Kidney (tissue), 14 donors: ENCODE data around the gene GPR68. TPM values are rescaled to one million over a fixed set of nuclear protein-coding genes. Genes with fewer than 3 reads are reported as not detected.
A peak's percentile ranks its signal among the peaks of the same experiment; 100 is the strongest.

ENCODE experiments used
- DNase-seq, 5 donors: peaks; one replicate each; pipeline ENCODE4 v3.0.0-alpha.2; 2013 to 2020
- FAIRE-seq: peaks from 2 replicates; lab custom pipeline; 2012; peaks lifted over from hg19 to GRCh38; lab: Jason Lieb, UNC
- H3K27ac ChIP-seq, 2 donors: one replicate each; pipeline ENCODE4 v1.7.0; 2013; ENCODE audit warnings: low read depth in 2 of 2, low read length in 2 of 2, inconsistent platforms in 1 of 2
- H3K27me3 ChIP-seq: one replicate; pipeline ENCODE4 v1.7.1; 2013; ENCODE audit warnings: low read length, inconsistent platforms; ENCODE audit not compliant: control insufficient read depth, insufficient read depth
- H3K36me3 ChIP-seq, 3 donors: one replicate each; pipeline versions ENCODE4 v1.7.0 to v1.7.1; 2013; ENCODE audit warnings: low read length in 3 of 3, control low read depth in 1 of 3, inconsistent platforms in 1 of 3; ENCODE audit not compliant: insufficient read depth in 3 of 3, control insufficient read depth in 2 of 3
- H3K4me1 ChIP-seq, 3 donors: one replicate each; pipeline versions ENCODE4 v1.7.0 to v1.7.1; 2013; ENCODE audit warnings: low read length in 3 of 3, inconsistent platforms in 1 of 3, low read depth in 1 of 3; ENCODE audit not compliant: control insufficient read depth in 2 of 3, insufficient read depth in 2 of 3
- H3K4me3 ChIP-seq, 3 donors: one replicate each; pipeline versions ENCODE4 v1.7.0 to v1.8.1; 2013; ENCODE audit warnings: low read length in 3 of 3, control low read depth in 1 of 3, inconsistent platforms in 1 of 3
- H3K9ac ChIP-seq, 3 donors: one replicate each; pipeline versions ENCODE4 v1.7.0 to v1.7.1; 2013; ENCODE audit warnings: low read length in 3 of 3, control low read depth in 1 of 3, inconsistent platforms in 1 of 3
- H3K9me3 ChIP-seq, 3 donors: one replicate each; pipeline versions ENCODE4 v1.7.0 to v1.7.1; 2013; ENCODE audit warnings: low read length in 3 of 3, control low read depth in 1 of 3, inconsistent platforms in 1 of 3; ENCODE audit not compliant: control insufficient read depth in 2 of 3, insufficient read depth in 1 of 3
- CTCF ChIP-seq: IDR thresholded peaks from 3 replicates; pipeline ENCODE4 v1.5.1; 2012; ENCODE audit warnings: mild to moderate bottlenecking, moderate library complexity, borderline replicate concordance; ENCODE audit not compliant: insufficient read depth; ENCODE audit errors: extremely low read depth
- intact Hi-C: fragments of 100-400 bp; cut with DNase I; formaldehyde crosslinking; loops from one replicate; pipeline ENCODE4 v1.11.1; 2022
- polyA plus RNA-seq: library from polyadenylated mRNA; stranded (reverse); fragments of 350-450 nt; fragmentation: Illumina TruSeq; extraction: RNeasy Lipid Tissue Mini Kit (QIAGEN cat#74804); gene quantifications from one replicate; pipeline ENCODE4 v1.2.3, GENCODE V29; 2014; ENCODE audit warnings: low read depth, low replicate concordance; ENCODE audit not compliant: insufficient read depth
- total RNA-seq: library from RNA; stranded (reverse); fragmentation: NEBNext Ultra II Directional; extraction: Animal tissue kit (Norgen Biotek cat#: 25700); gene quantifications from one replicate; pipeline ENCODE4 v1.2.1, GENCODE V29; 2021
- donor health status: control.
- donor health status: control.
- donor health status: control.
- donor health status: control.
- donor health status: control.
- donor health status: DM: yes; HTN: yes; CAD: no.
- donor health status: Normal renal cell carcinoma (clear cell type).

The GPR68 gene
- total and polyA plus RNA-seq, 2 donors from 2014 or later: 0.82 to 1.7 TPM

GRCh38 chr14:91257328-91258010, 13.0 kb upstream of the GPR68 start:
- no peak for TF ChIP-seq CTCF
- DNase-seq (peak in 2 of 5 donors; percentile 23 to 51), FAIRE-seq (no peak)
- Histone ChIP-seq H3K27ac (peak overlapping the region in 1 of 2 donors; percentile 23), H3K36me3 (no peaks in the 10 kb centered on the region), H3K4me3 (no peak overlapping the region), H3K27me3 (no peaks in the 10 kb centered on the region), H3K4me1 (peaks cover 0 to 11% (median 5%) of the 10 kb centered on the region in 3 donors), H3K9ac (no peak overlapping the region), H3K9me3 (no peaks in the 10 kb centered on the region)
- intact Hi-C loops: no loop called here

DNA sequence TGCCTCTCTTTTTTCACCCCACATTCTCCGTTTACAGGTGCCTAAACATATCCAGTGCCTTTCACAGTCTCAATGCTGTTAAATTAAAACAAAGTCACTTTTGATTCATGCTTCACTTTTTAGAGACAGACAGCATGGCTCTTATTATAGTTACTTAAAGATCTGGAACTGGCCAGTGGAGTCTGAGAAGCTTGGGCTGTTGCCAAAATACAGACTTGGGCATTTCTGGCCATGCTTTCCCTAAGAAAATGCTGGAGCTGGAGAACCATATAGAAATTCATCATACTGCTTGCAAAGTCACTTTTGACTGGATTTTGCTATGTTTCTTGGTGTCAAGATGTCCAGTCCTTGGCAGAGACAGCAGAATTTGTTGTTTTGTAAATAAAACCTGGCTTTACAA, 12.2 kb upstream of the GPR68 start:
- no peak for FAIRE-seq
- intact Hi-C loops: no loop called here

GRCh38 chr14:91255026-91255695, 10.7 kb upstream of the GPR68 start:
- Histone ChIP-seq H3K4me1 (peaks cover 2 to 11% (median 5%) of the 10 kb centered on the region in 3 donors), H3K4me3 (no peak overlapping the region), H3K27me3 (no peaks in the 10 kb centered on the region), H3K36me3 (no peaks in the 10 kb centered on the region), H3K27ac (no peak overlapping the region), H3K9ac (no peak overlapping the region), H3K9me3 (no peaks in the 10 kb centered on the region)
- intact Hi-C loops: no loop called here
- TF ChIP-seq CTCF: no peak
- DNase-seq (no peak), FAIRE-seq (no peak)

More for the DNA sequence above, 12.2 kb upstream of the GPR68 start:
- Histone ChIP-seq H3K9me3 (no peaks in the 10 kb centered on the region), H3K36me3 (no peaks in the 10 kb centered on the region), H3K4me1 (peaks cover 0 to 11% (median 5%) of the 10 kb centered on the region in 3 donors), H3K27me3 (no peaks in the 10 kb centered on the region), H3K9ac (no peak overlapping the region), H3K4me3 (no peak overlapping the region), H3K27ac (no peak overlapping the region)
- no peak for TF ChIP-seq CTCF
- DNase-seq: peak in 1 of 5 donors; percentile 54
